Stimulated activated CD4-positive, alpha-beta T cell treated with anti-CD3 and anti-CD28 coated beads, TNF-alpha, amount 100 ng/mL, for 24 hours (primary cell): Measurements from ENCODE around the gene MT1E.
"Not testable (repeated sequence)": the region's sequence is repeated elsewhere in the genome, so short reads cannot be mapped to it uniquely, and the experiment has no call there.

ENCODE experiments used
- DNase-seq, 3 experiments: peaks; one replicate each; pipeline ENCODE4 v3.0.0-alpha.2; 2020; ENCODE audit warnings: low read depth in 3 of 3

Gene MT1E

DNA sequence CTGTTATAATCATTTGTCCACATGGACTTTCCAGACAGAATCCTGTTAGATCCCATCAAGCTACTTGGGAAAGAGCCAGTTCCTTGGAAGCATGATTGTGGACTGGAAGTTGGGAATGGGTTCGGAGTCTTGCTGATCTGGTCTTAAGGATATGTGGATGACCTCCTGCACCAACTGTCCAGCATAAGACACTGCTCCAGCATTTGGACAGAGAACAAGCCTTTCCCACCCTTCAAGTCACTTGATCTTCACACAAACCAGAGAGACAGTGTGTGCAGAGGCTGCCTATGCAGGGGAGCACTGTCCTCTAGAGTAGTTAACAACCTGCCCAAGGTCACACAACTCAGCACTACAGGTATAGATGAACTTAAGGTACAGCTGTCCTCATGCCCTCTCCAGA lies 20.3 kb downstream of the MT1E start:
- DNase-seq, result no peak

DNA sequence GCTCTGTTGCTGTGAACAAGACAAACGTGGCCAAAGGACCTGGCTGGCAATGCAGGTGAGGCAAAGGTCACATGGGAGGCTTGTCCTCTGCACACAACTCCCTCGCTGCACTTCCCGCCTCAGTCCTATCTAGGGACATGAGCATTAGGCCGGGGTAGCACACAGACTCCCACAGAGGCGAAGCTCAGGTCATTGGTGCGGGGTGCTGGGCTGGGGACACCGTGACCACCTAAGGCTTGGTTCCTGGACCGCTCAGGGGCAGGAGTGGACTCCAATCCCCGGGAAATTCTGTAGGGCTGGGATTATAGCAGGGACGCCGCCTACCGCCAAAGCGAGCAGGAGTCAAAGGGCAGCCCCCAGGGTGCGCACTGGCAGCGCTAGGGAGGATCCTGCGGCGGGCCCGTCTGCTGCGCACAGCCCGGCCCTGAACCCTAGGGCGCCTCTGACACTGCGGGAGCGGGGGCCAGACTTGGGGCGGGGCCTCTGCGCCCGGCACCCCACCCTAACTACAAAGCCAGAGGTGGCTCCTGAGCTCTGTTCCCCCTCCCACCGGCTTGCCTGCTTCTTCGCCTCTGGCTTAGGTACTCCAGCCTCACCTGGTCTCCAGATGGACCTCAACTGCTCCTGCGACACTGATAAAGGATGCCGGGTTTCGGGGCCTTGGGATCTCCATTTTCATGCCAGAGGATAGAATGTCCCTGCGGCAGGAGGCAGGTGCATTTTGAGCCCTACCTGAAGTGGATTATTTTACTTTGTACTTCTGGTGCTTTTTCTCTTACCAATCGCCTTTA lies 22.3 kb downstream of the MT1E start:
- DNase-seq, result no peak

DNA sequence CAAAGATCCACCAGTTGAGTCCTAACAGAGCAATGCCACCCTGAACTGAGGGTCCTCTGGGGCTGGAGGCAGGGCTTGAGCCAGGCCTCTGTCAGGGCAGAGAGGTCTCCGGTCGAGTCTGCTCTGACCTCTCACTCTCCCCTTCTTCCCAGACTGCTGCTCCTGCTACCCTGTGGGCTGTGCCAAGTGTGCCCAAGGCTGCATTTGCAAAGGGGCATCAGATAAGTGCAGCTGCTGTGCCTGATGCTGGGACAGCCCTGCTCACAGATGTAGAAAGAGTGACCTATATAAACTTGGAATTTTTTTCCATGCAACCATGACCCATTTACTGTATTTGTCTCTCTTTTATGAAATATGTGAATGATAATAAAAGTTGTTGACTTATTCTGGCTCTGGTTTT lies 23.7 kb downstream of the MT1E start:
- DNase-seq, result no peak

DNA sequence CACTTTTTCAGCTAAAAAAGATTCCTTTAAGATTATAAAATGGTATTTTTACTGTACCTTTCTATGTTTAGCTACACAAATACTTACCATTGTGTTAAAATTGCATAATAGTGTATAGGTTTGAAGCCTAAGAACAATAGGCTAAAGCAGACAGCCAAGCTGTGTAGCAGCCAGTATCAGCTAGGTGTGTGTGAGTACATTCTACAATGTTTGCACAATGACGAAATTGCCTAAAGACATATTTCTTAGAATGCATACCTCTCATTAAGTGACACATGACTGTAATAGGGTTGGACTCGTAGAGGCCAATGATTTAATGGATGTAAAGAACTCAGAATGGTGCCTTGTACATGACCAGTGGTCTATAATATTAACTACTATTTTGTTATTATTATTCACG lies 24.2 kb downstream of the MT1E start:
- no peak for DNase-seq

DNA sequence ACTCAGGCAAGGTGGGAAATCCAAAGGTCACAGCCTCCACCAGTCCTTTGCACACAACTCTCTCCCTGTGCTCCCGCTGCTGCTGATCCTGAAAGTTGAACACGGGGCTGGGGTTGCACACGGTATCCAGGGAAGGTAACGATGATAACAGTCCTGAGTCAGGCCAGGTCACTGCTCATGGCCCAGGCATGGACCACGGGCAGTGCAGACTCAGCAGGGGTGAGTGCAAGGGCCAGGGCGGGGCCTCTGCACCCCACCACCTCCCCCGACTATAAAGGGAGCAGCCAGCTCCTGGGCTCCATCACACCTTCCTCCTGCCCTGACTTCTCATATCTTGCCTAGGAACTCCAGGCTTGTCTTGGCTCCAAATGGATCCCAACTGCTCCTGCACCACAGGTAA lies 26.0 kb downstream of the MT1E start, which contains the start of gene MT1B:
Gene MT1B, plus strand, starts transcription at position 301 of the 400 bp plus-strand sequence. Its CDS starts 68 bp downstream, at position 369.
- no peak for DNase-seq

DNA sequence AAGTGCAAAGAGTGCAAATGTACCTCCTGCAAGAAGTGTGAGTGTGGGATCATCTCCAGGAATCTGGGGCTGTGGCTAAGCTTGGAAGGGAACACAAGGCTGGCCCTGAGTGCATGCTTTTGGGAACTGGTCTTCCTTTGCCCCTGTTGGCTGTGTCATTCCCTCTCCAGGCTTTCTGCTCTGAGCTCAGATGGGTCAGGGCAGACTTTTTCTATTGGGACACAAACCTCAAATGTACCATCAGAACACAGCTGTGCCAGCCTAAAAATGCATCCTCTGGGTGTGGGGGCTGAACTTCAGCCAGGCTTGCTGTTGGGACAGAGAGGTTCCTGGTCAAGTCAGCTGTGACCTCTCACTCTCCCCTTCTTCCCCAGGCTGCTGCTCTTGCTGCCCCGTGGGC lies 27.0 kb downstream of the MT1E start:
- no peak for DNase-seq

DNA sequence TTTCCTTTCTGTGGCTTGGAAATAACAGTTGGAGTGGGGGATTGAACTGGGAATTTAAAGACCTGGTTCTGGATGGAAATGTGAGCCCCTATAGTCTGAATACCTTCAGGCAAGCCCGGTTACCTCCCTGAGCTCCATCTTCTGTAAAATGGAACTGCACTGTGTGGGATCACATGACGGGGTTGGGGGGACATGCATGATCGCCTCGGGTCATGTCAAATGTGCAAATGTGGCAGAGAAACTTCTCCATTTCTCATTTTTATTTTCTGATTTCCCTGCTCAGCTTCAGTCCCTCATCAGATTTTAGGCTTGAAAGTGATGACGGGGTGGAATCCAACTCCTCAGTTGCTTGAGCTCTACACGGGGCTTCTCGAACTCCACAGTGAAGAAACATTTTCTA lies 27.6 kb downstream of the MT1E start:
- DNase-seq, result no peak

DNA sequence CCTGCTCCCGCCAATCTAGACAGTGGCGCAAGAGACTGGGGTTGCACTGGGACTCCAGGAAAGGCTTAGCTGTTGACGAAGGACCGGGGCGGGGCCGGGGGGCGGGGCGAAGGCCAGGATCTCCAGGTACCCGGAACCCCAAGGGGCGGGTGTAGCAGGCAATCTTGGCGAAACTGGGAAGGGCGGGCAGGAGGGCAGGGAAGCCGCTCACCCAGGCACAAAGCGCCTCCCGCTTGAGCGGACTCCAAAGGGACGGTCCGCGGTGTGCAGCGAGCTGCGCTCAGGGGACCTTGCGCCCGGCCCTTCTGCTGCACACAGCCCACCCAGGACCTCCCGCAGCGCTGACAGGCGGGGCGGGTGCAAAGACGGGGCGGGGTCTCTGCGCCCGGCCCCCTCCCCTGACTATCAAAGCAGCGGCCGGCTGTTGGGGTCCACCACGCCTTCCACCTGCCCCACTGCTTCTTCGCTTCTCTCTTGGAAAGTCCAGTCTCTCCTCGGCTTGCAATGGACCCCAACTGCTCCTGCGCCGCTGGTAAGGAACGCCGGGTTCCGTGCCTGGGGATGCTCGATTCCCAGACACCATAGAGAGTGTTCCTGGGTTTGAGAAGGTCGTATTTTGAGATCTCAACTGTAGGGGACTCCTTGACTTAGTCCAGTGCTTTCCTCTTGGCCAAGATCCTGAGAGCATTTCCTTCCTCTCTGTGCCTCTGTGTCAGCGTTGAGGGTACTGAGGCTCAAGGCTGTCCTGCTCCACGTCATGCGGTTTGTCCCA lies 32.2 kb downstream of the MT1E start, which contains the start of gene MT1F:
Gene MT1F, plus strand, starts transcription at position 405 of the 772 bp plus-strand sequence. Its CDS starts 100 bp downstream, at position 505.
- DNase-seq, result peak; percentile 50 to 81 (median 52)

DNA sequence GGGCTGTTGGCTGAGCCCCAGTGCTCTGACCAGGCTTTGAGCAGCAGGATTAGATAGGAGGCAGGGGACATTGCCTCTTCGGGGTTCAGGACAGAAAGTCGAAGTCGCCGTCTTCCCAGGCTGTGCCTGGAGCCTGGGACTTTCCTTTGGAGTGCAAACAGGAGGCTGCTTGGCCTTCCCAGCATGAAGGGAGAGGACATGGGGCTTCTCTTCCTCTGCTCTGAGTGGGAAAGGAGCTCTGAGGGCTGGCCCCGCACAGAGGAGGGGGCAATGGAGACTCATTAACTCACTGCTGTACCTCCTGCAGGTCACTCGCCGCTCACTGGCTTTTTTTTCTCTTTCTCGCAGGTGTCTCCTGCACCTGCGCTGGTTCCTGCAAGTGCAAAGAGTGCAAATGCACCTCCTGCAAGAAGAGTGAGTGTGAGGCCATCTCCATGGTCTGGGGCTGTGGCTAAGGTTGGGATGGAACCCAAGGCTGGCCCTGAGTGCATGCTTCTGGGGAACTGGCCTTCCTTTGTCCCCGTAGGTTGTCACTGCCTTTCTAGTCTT lies 32.8 kb downstream of the MT1E start:
- DNase-seq, result no peak

DNA sequence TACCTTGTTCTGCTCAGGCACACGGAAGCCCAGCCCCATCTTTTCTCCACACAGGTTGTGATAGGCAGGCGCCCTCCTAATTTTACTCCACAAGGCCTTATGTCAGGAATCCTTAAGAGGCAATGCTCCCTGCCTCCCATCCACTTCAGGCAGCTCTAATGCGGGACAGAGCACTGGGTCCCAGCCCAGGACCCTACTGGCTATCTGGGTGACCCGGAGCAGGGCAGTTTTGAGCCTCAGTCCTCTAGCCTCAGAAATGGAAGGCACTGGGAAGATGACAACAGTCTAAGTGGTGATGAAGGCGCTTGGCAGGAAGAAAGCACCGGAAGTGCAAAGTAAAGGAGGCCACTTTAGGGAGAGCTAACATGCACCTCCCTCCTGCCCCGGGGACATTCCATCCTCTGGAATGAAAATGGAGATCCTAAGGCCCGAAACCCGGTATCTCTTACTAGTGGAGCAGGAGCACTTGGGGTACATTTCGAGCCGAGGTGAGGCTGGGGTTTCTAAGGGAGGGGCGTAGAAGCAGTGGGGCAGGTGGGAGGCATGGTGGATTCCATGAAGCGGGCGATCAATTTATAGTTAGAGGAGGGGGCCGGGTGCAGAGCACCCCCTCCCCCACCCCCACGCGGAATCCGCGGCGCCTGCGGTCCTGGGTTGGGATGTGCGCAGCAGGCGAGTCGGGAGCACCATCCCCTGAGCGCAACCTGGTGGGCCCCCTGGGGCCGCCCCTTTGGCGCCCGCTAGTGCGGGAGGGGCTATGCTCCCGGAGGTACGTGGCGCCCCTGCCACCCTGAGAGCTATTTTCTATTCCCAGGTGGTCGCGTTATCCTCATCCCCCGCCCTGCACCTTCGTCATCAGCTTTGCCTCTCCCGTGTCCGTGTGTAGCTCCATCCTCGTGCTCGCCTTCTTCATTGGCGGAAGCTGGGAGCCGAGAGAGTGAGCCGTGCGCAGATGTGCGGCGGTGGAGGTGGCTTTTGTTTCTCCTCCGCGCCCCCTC lies 37.1 kb downstream of the MT1E start:
- peak in 1 of 3 experiments; percentile 41 for DNase-seq

DNA sequence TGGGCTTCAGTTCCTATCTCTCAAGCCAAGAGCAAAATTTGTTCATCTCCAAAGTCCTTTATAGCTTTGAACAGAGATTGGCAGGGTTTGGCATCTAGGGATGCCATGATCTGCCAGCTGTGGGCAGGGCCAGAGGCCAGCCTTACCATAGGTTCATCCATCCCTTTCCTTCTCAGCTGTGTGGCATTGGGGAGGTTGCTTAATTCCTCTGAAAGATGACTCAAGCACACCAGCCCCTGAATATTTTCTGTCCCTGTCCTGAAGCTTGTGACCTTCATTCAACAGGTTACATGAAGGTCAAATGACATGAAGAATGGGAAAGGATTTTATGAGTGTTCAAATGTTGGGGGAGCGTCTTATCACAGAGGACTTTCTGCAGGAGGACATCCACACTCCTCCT lies 38.9 kb downstream of the MT1E start:
- DNase-seq, result no peak

DNA sequence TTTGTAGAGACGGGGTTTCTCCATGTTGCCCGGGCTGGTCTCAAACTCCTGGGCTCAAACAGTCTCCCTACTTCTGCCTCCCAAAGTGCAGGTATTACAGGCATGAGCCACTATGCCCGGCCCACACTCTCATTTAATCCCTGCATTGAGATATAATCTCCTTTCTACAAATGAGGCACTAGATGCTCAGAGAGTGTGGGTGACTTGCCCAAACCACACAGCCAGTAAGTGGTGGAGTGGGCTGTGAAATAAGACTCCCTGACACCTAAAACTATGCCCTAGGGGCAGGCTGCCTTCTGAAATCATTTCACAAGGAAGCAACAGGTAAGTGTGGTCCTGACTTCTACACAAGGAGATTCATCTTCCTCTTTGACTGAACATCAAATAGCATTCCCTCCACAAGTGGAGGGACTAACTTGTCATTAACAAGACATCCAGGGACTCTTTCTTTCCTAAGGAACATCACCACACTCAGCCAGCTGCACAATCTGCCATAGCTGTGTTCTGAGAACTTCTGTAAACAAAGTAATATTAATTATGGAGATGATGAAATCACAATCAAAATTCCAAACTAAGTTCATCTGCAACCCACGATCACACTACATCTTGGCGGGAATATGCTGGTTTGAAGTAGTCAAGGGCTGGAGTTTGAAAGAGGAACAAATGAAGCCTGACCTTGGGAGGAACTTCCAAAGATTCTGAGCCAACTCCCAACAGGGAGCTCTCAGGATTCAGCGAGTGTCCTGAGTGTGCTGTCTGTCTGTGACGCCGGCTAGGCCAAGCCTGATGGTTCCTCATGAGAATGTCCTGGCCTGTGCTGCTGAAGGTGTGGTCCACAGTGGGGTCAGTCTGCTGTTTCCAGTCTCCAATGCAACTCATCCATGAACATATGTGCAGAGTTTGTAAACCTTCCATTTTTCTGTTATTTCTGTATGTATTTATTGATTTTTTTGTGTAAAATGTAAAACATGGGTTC lies 40.0 kb downstream of the MT1E start:
- not testable (repeated sequence) for DNase-seq

DNA sequence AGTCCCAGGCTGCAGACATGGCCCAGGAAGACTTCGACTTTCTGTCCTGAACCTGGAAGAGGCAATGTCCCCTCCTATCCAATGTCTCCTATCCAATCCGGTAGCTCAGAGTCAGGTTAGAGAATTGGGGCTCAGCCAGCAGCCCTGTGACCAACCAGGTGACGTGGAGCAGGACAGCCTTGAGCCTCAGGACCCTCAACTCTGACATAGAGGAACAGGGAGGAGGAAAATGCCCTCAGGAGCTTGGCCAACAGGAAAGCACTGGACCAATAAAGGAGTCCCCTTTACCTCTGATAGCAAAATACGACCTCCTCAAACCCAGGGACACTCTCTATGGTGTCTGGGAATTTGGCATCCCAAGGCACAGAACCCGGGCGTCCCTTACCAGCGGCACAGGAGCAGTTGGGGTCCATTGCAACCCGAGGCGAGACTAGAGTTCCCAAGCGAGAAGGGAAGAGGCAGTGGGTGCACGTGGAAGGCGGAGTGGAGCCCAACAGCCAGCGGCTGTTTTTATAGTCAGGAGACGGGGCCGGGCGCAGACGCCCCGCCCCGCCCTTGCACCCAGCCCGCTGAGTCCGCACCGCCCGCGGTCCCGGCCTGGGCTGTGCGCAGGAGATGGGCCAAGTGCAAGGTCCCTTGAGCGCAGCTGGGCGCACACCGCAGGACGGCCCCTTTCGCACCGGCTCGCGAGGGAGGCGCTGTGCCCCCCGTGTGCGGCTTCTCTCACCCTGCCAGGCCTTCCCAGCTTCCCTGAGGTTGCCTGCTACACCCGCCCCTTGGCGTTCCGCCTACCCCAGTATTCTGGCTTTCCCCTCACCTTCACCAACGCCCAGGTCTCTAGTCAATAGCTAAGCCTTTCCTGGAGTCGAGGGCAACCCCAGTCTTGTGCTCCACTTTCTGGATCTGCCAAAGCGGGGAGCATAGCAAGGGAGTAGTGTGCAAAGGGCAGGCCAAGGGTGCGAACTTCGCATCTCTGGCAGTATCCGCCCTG lies 42.3 kb downstream of the MT1E start, which contains the start of gene MT1G:
Gene MT1G, minus strand, starts transcription at position 485 of the 991 bp plus-strand sequence. Its CDS starts 72 bp downstream, at position 413.
- peak in 1 of 3 experiments; percentile 29 for DNase-seq

DNA sequence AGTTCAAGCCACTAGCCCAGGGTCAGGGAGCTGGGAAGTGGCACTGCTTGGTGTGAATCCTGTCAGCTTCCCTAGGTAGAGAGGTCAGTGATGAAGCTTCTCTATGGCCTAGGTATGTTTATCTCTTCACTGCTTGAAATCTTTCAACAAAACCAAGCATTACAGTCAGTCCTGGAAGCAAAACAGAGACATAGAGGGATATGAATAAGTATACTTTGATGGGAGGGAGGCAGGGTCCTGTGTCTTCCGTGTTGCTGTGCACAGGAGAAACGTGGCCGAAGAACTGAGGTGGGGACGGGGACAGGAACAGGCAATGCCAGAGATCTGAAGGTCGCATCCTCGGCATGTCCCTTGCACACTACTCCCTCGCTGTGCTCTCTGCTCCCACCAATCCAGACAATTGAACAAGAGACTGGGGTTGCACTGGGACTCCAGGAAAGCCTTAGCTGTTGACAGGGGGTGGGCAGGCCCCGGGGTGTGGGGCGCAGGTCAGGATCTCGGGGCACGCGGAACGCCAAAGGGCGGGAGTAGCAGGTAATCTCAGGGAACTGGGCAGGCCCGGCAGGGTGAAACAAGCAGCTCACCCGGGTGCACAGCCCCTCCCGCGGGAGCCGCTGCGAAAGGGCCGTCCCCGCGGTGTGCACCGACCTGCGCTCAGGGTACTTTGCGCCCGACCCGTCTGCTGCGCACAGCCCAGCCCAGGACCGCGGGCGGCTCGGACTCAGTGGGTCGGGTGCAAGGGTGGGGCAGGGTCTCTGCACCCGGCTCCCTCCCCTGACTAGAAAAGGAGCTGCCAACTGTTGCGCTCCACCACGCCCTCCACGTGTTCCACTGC lies 43.6 kb downstream of the MT1E start, which contains the start of gene MT1H:
Gene MT1H, plus strand, starts transcription at position 810 of the 835 bp plus-strand sequence. CDS start 71 bp downstream, outside the sequence.
- DNase-seq, result no peak

DNA sequence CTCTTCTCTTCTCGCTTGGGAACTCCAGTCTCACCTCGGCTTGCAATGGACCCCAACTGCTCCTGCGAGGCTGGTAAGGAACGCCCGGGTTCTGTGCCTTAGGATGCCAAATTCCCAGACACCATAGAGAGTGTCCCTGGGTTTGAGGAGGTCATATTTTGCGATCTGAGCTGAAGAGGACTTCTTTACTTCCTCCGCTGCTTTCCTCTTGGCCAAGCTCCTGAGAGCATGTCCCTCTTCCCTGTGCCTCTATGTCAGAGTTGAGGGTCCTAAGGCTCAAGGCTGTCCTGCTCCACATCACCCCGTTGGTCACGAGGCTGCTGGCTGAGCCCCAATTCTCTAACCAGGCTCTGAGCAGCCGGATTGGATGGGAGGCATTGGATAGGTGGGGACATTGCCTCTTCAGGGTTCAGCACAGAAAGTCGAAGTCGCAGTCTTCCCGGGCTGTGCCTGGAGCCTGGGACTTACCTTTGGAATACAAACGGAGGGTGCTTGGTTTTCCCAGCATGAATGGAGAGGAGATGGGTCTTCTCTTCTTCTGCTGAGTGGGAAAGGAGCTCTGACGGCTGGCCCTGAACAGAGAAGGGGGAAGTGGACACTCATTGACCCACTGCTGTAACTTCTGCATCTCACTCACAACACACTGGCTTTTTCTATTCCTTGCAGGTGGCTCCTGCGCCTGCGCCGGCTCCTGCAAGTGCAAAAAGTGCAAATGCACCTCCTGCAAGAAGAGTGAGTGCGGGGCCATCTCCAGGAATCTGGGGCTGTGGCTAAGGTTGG lies 44.4 kb downstream of the MT1E start:
- DNase-seq, result no peak

DNA sequence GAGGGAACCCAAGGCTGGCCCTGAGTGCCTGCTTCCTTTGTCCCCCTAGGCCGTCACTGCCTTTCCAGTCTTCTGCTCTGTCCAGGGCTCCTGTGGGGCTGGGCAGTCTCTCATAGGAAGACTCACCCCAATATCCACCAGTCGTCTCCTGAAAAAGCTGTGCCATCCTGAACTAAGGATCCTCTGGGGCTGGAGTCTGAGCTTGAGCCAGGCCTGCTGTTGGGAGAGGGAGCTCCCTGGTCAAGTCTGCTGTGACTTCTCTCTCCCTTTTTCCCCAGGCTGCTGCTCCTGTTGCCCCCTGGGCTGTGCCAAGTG lies 45.0 kb downstream of the MT1E start:
- no peak for DNase-seq

DNA sequence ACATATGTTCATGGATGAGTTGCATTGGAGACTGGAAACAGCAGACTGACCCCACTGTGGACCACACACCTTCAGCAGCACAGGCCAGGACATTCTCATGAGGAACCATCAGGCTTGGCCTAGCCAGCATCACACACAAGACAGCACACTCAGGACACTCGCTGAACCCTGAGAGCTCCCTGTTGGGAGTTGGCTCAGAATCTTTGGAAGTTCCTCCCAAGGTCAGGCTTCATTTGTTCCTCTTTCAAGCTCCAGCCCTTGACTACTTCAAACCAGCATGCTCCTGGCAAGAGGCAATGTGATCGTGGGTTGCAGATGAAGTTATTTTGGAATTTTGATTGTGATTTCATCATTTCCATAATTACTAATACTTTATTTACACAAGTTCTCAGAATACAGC lies 46.1 kb downstream of the MT1E start:
- not testable (repeated sequence) for DNase-seq
